ENCODE measurements around the gene NHERF1. TPM values are rescaled to one million over a fixed set of nuclear protein-coding genes. Genes with fewer than 3 reads are reported as not detected.

Gene NHERF1
- total RNA-seq, 4 donors from 2014 or later, result 8.9 to 12.1 (median 11.0) TPM

DNA sequence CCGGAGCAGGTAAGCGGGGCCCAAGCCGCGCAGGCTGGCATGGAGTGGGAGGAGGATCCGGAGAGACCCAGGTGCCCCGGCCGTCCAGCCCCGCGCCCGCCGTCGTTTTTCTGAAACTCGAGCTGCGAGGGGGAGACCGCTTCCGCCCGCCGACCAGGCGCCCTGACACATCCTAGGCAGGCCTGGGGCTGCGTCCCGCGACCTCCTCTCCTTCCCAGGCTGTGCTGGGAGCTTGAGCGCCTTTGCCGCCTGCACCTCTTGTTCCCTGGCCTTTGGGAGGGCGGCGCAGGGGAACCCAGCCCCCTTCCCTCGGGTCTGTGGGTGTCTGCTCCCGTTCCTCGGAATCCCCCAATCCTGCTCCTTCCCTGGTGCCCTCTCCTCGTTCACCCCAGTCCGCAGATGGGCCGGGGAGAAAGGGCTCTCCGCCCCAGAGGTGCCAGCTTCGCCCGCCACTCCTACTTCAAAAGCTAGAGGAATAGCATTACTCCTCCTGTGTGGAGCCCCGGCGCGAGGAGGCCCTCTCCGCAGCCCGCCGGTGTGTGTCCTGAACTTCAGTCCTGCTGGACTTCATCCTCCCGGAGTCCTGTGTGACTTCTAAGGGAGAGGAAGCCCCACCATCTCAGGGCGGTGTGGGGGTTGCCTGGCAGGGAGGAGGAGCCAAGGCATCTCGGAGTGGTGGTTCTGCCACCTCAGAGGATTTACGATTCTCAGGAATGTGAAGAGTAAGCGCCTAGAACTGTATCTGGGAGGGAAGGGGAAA, 1.0 kb downstream of the NHERF1 start:
- TF ChIP-seq POLR2A (IDR thresholded peaks at IDR 0.05; ENCODE audit: low read depth), result no peak
- TF ChIP-seq, protein P1, sequence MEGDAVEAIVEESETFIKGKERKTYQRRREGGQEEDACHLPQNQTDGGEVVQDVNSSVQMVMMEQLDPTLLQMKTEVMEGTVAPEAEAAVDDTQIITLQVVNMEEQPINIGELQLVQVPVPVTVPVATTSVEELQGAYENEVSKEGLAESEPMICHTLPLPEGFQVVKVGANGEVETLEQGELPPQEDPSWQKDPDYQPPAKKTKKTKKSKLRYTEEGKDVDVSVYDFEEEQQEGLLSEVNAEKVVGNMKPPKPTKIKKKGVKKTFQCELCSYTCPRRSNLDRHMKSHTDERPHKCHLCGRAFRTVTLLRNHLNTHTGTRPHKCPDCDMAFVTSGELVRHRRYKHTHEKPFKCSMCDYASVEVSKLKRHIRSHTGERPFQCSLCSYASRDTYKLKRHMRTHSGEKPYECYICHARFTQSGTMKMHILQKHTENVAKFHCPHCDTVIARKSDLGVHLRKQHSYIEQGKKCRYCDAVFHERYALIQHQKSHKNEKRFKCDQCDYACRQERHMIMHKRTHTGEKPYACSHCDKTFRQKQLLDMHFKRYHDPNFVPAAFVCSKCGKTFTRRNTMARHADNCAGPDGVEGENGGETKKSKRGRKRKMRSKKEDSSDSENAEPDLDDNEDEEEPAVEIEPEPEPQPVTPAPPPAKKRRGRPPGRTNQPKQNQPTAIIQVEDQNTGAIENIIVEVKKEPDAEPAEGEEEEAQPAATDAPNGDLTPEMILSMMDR (IDR thresholded peaks at IDR 0.05), result no peak
- TF ChIP-seq EP300 (IDR thresholded peaks at IDR 0.05), result no peak
- no peak for TF ChIP-seq POLR2AphosphoS5 (IDR thresholded peaks at IDR 0.05)
- no peaks in the 10 kb centered on the region for H3K9me3 ChIP-seq
- H3K27ac ChIP-seq (replicated peaks in 1 of 4), result peak overlapping the region; percentile 72 to 86 (median 79)
- intact Hi-C loops (cut with DNase I), result loop anchor here (2.0 kb wide), 1 partner anchor 27 kb away; the partner anchor contains the start of gene NAT9
- H3K36me3 ChIP-seq, result no peaks in the 10 kb centered on the region
- H3K4me3 ChIP-seq, result peak overlapping the region; percentile 69 to 88 (median 74)
- H3K4me1 ChIP-seq, result peaks cover 34 to 63% (median 56%) of the 10 kb centered on the region in 4 donors
- H3K27me3 ChIP-seq, result peaks cover 0 to 30% (median 0%) of the 10 kb centered on the region in 4 donors
- WGBS, result 21% methylated on average over 6 of the region's 46 CpGs
- DNase-seq (ENCODE audit: extremely low spot score), result no peak

GRCh38 chr17:74750039-74750326, 1.6 kb downstream of the NHERF1 start:
- 67% methylated on average over 6 of the region's 6 CpGs for WGBS
- Histone ChIP-seq H3K27ac (replicated peaks in 1 of 4) (peak overlapping the region; percentile 72 to 86 (median 79)), H3K4me1 (peaks cover 31 to 58% (median 51%) of the 10 kb centered on the region in 4 donors), H3K4me3 (peak overlapping the region; percentile 69 to 88 (median 74)), H3K27me3 (peaks cover 0 to 26% (median 0%) of the 10 kb centered on the region in 4 donors), H3K36me3 (no peaks in the 10 kb centered on the region), H3K9me3 (no peaks in the 10 kb centered on the region)
- TF ChIP-seq, protein P1 (IDR thresholded peaks at IDR 0.05), result no peak
- no peak for TF ChIP-seq EP300 (IDR thresholded peaks at IDR 0.05)
- TF ChIP-seq POLR2AphosphoS5 (IDR thresholded peaks at IDR 0.05), result no peak
- no peak for TF ChIP-seq POLR2A (IDR thresholded peaks at IDR 0.05; ENCODE audit: low read depth)
- intact Hi-C loops (cut with DNase I), result no loop called here
- DNase-seq (ENCODE audit: extremely low spot score), result no peak

GRCh38 chr17:74750327-74751069, 2.1 kb downstream of the NHERF1 start:
- no peak for DNase-seq (ENCODE audit: extremely low spot score)
- H3K4me3 ChIP-seq, result peak overlapping the region; percentile 69 to 88 (median 74)
- no peaks in the 10 kb centered on the region for H3K36me3 ChIP-seq
- no peaks in the 10 kb centered on the region for H3K9me3 ChIP-seq
- TF ChIP-seq POLR2AphosphoS5 (IDR thresholded peaks at IDR 0.05) (no peak), POLR2A (IDR thresholded peaks at IDR 0.05; ENCODE audit: low read depth) (no peak), EP300 (IDR thresholded peaks at IDR 0.05) (no peak)
- TF ChIP-seq, protein P1 (IDR thresholded peaks at IDR 0.05), result no peak
- peaks cover 26 to 54% (median 46%) of the 10 kb centered on the region in 4 donors for H3K4me1 ChIP-seq
- 72% methylated on average over 11 of the region's 13 CpGs for WGBS
- intact Hi-C loops (cut with DNase I), result no loop called here
- H3K27ac ChIP-seq (replicated peaks in 1 of 4), result peak overlapping the region; percentile 72 to 86 (median 79)
- peaks cover 0 to 20% (median 0%) of the 10 kb centered on the region in 4 donors for H3K27me3 ChIP-seq

- intact Hi-C loops (cut with DNase I), result no loop called here
- Histone ChIP-seq H3K4me1 (peaks cover 26 to 53% (median 49%) of the 10 kb centered on the region in 4 donors), H3K9me3 (no peaks in the 10 kb centered on the region), H3K27ac (replicated peaks in 1 of 4) (no peak overlapping the region), H3K27me3 (peaks cover 0 to 15% (median 0%) of the 10 kb centered on the region in 4 donors), H3K36me3 (no peaks in the 10 kb centered on the region), H3K4me3 (no peak overlapping the region)
- TF ChIP-seq, protein P1 (IDR thresholded peaks at IDR 0.05), result no peak
- TF ChIP-seq POLR2A (IDR thresholded peaks at IDR 0.05; ENCODE audit: low read depth), result no peak
- TF ChIP-seq POLR2AphosphoS5 (IDR thresholded peaks at IDR 0.05), result no peak
- no peak for TF ChIP-seq EP300 (IDR thresholded peaks at IDR 0.05)
- no peak for DNase-seq (ENCODE audit: extremely low spot score)
- 91% methylated on average over 9 of the region's 9 CpGs for WGBS
Measured at GRCh38 chr17:74752415-74752814, 4.0 kb downstream of the NHERF1 start.
